ENCODE results near the gene AFP. TPM values are rescaled to one million over a fixed set of nuclear protein-coding genes. Genes with fewer than 3 reads are reported as not detected.

AFP gene
- total and polyA plus RNA-seq, 2 of the 13 experiments (the other 11 are each of a cell fraction or from before 2014, with no cell fraction given): 9,434 to 13,105 TPM

GRCh38 chr4:73452953-73453700 is 17.1 kb downstream of the AFP start (continued):
- TF ChIP-seq PHB2 (IDR thresholded peaks at IDR 0.05; ENCODE audit: partially characterized antibody) (no peak), RBFOX2 (IDR thresholded peaks at IDR 0.05; ENCODE audit: low read depth, low read length) (peak; percentile 50; the same call in 1 of the 2 replicates), ZNF232 (CRISPR knock-in tag; IDR thresholded peaks at IDR 0.05; ENCODE audit: borderline replicate concordance) (no peak), ZNF543 (CRISPR knock-in tag; IDR thresholded peaks at IDR 0.05) (no peak), ELF3 (CRISPR knock-in tag; IDR thresholded peaks at IDR 0.05) (no peak), SALL2 (CRISPR knock-in tag; IDR thresholded peaks at IDR 0.05) (no peak), BRF2 (CRISPR knock-in tag; IDR thresholded peaks at IDR 0.05) (0 out of 2 replicates have a peak, but pooled peaks have one; percentile 38), ZNF614 (CRISPR knock-in tag; IDR thresholded peaks at IDR 0.05; ENCODE audit: borderline replicate concordance) (no peak), ZNF781 (CRISPR knock-in tag; IDR thresholded peaks at IDR 0.05; ENCODE audit: borderline replicate concordance, not compliant biosample characterization) (peak; percentile 22), TEAD3 (CRISPR knock-in tag; optimal IDR thresholded peaks at IDR 0.05; ENCODE audit: borderline replicate concordance) (no peak), MIXL1 (CRISPR knock-in tag; IDR thresholded peaks at IDR 0.05) (peak; percentile 60; the same call in 1 of the 2 replicates), ZFP62 (CRISPR knock-in tag; IDR thresholded peaks at IDR 0.05) (no peak), NR3C1 (CRISPR knock-in tag; IDR thresholded peaks at IDR 0.05) (no peak), ZBTB37 (CRISPR knock-in tag; IDR thresholded peaks at IDR 0.05) (no peak), AFF4 (CRISPR knock-in tag; IDR thresholded peaks at IDR 0.05) (peak; percentile 93), ZNF512B (CRISPR knock-in tag; IDR thresholded peaks at IDR 0.05; ENCODE audit: borderline replicate concordance) (no peak)
- TF ChIP-seq, protein P1, sequence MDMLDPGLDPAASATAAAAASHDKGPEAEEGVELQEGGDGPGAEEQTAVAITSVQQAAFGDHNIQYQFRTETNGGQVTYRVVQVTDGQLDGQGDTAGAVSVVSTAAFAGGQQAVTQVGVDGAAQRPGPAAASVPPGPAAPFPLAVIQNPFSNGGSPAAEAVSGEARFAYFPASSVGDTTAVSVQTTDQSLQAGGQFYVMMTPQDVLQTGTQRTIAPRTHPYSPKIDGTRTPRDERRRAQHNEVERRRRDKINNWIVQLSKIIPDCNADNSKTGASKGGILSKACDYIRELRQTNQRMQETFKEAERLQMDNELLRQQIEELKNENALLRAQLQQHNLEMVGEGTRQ (IDR thresholded peaks at IDR 0.05; ENCODE audit: low read depth, low read length): no peak
- TF ChIP-seq, protein P1 (CRISPR knock-in tag; IDR thresholded peaks at IDR 0.05; ENCODE audit: borderline replicate concordance): no peak
